ENCODE data around the gene FBXW2.
"Not testable (repeated sequence)": the region's sequence is repeated elsewhere in the genome, so short reads cannot be mapped to it uniquely, and the experiment has no call there.

Gene FBXW2, protein sequence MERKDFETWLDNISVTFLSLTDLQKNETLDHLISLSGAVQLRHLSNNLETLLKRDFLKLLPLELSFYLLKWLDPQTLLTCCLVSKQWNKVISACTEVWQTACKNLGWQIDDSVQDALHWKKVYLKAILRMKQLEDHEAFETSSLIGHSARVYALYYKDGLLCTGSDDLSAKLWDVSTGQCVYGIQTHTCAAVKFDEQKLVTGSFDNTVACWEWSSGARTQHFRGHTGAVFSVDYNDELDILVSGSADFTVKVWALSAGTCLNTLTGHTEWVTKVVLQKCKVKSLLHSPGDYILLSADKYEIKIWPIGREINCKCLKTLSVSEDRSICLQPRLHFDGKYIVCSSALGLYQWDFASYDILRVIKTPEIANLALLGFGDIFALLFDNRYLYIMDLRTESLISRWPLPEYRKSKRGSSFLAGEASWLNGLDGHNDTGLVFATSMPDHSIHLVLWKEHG

DNA sequence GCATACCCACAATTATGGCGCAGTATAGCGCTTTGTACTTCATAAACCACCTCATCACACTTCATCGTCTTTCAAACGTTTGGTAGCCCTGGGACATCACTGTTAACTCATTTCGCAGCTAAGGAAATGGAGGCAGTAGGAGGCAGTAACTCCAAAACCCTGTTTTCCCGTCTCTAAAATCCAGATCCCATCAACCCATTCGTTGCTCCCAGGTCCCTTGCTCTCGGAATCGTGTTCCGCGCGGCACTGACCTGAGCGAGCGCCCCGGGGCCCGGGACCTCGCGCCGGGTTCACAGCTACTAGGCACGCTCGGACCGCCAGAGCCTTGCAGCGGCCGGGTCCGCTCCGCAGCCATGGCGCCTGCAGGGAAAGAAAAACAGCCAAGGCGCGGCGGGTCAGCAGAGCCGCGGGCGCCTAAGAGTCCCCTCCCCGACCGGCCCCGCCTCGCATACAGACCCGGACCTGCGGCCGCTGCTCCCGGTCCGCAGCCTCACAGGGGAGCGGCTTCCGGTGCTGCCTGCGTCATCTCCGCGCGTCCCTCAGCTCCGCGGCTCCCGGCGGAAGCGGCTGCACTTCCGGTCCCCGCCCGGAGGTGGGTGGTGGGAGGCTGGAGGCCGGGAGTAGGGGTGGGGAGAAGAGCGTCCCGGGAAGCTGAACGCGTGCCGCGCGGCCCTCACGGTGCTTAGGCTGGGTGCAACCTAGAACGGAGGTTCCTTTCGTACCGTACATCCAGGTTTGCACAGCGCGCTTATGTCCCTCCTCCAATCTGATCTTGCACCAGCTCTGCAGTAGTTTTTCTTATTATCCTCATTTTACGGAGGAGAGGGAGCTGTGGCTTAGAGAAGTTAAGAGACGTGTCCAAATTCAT lies at the start of gene FBXW2:
FBXW2 (minus strand) TSS at position 519 of the 868 bp plus-strand sequence. CDS start 5,158 bp downstream, outside the sequence.
- DNase-seq, result peak; percentile 87

DNA sequence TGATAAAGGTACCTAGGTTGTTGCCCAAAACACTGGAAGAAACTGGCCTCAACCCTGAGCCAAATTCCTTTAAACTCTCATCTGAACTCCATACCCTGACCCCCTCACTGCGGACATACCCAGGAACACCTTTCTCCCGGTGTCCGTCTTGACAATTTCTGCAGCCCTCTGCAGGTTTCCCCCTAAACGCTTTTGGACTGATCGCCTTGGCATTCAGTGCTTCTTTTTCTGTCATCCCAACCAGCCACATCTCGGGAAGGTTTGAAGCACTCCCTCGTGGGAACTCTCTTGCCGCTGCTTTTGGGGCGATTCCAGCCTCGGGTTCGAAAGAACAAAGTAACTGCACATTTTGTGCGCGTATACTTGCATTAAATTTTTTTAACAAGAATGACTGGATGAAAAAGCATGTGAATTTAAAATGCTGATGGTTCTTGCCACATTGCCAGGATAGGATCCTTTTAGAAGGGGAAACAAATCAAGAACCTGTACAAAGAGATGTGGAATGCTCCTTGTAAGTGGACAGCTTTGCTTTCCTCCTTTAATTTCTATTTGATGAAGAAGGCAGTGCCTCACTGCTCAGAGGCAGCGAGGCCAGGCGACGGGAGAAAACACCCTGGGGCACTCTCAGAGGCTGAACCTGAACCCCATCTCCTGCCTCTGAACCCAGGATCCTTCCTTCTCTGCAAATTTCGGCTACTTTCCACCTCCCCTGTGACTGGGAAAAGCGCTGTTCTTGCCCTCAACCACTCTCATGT lies 48.9 kb upstream of the FBXW2 start:
- DNase-seq, result no peak

DNA sequence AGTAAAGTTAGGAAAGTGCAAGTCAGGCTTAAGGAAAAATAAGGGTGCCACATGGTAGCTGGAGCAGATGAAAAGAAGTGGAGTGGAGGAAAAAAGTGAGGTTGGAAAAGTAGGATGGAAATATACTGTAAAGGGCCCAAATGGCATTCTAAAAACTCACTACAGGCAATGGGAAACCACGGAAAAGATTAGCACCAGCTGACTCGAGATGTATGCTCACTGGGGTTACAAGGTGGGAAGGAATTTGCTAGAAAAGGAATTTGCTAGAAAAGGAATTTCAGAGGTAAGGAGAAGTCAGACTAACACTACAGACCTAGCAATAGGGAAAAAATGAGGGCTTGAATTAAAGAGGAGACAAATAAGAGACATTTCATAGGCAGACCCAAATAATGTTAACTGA lies 45.9 kb upstream of the FBXW2 start:
- no peak for DNase-seq

DNA sequence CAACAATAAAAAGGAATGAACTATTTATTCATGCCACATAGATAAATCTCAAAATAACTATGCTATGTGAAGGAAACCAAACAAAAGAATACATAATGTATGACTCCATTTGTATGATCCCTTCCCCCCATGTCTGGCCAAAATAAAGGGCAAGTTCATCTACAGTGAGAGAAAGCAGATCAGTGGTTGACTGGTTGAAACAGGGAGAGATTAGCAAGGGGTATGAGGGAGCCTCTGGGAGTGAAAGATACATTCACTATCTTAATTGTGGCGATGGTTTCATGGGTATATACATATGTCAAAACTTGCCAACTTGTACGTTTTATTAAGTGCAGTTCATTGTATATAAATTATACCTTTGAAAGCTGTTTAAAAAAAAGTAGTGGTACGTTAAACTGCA lies 44.7 kb upstream of the FBXW2 start:
- DNase-seq, result no peak

DNA sequence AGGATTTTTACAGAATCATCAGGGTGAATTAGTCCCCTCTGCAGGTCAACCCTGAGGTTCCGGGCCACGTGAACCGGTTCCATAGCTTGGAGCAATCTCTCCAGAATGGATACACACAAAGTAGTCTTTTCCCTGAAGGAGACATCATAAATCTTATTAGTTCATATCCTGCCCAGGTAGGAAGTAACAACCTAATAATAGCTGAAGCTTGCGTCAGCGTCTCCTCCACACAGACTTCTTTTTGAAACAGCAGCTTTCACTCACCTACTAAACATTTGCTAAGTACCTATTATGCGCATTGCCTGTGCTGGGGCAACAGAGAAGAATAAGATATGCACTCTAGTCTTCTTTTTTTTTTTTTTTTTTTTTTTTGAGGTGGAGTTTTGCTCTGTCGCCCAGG lies 40.1 kb upstream of the FBXW2 start:
- DNase-seq, result no peak

DNA sequence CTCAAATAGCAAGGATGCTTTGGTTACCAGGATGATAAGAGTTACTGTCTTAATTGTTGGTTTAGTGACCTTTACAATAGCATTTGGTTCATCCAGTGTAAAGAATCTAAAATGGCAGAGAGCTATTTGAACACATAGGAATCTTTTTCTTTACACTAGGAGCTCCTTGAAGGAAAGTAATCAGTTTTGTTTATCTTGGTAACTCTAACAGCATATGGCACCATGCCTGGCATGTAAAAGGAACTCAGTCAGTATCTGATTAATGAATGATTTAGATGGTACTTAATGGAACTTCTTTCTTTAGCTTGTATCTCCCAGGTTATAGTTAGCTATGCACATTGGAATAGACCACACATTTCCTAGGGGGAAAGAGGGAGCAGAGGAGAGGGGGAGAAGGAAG lies 39.6 kb upstream of the FBXW2 start:
- no peak for DNase-seq

DNA sequence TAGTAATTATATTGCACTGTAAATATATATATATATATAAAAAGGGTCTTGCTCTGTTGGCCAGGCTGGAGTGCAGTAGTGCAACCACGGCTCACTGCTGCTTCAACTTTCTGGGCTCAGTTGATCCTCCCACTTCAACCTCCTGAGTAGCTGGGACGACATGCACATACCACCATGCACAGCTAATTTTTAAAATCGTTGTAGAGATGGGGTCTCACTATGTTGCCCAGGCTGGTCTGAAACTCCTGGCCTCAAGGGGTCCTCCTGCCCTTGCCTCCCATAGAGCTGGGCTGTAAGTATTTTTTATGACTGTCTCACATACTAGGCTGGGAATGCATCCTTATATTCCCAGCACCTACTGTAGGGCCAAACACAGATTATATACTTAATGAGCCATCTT lies 37.6 kb upstream of the FBXW2 start:
- DNase-seq, result no peak

DNA sequence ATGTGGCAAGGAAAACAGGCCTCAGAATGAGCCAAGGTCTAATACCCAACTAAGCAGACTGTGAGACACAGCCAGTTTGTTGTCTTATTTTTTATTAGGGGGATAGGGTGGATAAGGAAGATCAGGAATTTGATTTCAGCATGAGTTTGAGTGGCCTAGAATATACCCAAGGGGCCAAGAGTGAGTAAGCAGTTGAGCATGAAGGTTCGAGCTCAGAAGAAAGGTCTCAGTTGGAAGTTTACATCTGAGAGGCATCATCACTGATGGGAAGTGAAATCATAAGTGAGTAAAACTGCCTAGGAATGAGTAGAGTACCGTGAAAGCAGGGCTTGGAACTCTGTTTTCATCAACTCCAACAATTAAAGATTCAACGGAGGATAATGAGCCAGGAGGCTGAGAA lies 36.9 kb upstream of the FBXW2 start:
- DNase-seq, result no peak

DNA sequence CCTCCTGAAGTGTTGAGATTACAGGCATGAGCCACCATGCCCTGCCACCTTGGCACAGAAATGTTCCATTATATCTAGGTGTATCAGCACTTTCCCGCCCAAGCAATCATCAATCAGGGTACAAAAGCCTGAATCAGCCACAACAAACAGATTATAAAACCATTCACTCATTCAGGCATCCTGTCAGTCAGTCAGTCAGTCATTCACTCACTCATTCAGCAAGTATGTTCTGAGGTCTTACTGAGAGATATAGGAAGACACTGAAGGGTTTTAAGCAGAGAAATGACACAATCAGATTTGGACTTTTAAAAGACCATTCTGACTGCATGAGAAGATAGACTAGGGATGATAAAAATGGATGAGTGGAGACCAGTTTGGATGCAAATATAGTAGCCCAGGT lies 36.4 kb upstream of the FBXW2 start:
- no peak for DNase-seq

DNA sequence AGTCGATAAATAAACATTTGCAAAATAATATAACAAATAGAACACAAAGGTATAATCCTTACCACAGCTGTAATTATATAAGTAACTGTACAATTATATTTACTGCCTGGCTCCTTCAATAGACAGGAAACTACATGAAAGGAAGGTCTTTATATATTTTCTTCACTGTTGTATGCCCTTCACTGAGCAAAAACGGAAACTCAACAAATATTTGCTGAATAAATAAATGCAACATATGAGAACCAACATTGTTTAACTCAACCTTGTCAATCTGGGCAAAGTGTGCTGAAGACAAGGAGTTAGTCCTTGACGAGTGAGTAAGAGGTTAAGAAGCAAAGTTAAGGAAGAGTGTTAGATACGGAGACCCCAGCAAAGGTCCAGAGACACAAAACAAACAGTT lies 26.9 kb upstream of the FBXW2 start:
- DNase-seq, result no peak

DNA sequence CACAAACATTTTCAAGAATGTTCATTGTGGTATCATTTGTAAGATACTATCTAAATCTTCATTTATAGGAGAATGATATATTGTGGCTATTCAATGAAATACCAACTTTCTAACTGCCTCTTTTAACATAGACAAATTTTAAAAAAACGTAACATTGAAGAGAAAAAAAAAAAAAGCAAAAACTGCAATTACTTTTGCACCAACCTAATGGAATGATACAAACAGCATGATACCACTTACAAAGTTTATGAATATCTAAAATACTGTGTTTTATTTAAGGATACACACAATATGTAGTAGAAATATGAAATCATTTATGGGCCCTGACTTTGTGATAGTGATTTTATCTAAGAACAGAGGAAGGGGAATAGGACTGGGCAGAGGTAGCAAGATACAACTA lies 25.4 kb upstream of the FBXW2 start:
- no peak for DNase-seq

DNA sequence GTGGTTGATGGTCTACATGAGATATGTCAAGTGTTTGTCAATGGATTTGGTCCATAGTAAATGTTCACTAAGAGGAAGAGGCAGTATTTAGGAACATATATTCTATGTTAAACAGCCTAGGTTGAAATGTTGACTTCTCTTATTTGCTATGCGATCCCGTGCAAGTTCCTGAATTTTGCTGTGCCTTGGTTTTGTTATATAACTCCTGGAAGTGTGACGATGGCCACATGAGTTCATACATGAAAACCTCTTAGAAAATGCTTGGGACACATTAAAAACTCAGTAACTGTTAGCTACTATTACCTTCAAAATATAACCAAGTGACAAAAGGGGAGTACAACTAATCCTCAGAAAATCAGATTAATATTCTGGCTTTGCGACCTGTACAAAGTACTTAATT lies 21.9 kb upstream of the FBXW2 start:
- DNase-seq, result no peak

DNA sequence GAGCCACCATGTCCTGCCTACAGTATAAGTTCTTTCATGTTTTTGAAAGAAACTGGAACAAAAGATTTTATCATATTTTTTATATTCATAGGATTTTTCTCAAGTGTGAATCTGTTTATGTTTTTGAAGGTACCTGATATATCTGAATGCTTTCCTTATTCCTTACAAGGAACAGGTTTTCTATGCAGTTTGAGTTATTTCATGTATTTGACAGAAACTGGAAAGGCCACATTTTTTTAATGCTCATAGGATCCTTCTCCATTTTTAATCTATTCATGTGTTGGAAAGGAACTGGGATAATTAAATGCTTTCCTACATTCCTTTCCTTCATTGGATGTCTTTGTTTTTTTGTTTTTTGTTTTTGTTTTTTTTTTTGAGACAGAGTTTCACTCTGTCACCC lies 15.7 kb upstream of the FBXW2 start:
- DNase-seq, result no peak

DNA sequence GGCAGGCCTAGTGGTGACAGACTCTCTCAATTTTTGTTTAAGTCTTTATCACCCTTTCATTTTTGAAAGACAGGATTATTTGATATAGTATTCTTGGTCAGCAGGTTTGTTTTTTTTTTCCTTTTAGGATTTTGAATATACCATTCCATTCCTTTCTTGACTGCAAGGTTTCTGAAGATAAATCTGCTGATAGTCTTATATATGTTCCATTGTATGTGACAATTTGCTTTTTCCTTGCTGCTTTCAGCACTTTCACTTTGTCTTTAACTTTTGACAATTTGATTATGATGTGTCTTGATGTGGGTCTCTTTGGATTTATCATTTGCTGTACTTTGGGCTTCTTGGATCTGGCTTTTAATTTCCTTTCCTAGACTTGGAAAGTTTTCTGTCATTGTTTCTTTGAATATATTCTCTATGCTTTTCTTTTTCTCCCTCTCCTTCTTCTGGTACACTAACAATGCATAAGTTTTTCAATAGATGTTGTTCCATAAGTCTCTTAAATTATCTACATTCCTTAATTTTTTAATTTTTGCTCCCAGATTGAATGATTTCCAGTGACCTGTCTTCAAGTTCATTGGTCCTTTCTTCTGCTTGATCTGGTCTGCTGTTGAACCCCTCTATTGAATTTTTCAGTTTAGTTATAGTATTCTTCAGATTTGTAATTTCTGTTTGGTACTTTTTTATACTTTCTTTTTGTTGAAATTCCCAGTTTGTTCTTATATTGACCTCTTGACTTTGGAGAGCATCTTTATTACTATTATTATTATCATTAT lies 14.6 kb upstream of the FBXW2 start:
- no peak for DNase-seq

DNA sequence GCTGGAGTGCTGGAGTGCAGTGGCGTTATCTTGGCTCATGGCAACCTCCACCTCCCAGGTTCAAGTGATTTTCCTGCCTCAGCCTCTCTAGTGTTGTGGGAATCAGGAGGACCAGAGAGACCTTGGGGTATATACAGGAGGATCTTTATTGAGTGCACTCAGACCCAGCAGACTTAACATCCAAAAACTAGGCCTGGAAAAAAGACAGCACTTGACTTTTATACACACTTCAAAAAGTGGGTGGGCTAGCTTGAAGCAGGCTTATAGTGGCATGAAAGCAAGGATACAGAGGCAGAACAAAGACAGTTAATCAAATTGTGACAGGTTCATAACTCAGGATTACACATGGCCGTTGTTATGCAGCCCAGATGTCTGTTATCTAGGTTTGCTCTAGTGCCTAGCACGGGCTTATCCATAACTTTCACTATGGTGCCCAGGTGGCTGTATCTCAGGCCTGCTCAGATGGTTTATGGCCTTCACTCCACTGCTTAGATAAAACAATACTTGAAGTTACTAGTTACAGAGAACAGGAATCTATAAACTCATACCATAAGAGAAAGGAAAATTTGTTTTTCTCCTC lies 11.7 kb upstream of the FBXW2 start:
- not testable (repeated sequence) for DNase-seq

DNA sequence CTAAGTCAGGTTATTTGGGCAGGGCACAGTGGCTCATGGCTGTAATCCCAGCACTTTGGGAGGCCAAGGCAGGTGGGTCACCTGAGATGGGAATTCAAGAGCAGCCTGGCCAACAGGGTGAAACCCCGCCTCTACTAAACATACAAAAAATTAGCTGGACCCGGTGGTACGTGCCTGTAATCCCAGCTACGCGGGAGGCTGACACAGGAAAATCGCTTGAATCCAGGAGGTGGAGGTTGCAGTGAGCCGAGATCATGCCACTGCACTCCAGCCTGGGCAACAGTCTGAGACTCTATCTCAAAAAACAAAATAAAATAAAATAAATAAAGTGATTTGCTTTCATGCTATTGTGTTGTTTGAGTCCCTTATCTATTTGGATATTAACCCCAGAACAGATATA lies 8.2 kb upstream of the FBXW2 start:
- DNase-seq, result no peak

DNA sequence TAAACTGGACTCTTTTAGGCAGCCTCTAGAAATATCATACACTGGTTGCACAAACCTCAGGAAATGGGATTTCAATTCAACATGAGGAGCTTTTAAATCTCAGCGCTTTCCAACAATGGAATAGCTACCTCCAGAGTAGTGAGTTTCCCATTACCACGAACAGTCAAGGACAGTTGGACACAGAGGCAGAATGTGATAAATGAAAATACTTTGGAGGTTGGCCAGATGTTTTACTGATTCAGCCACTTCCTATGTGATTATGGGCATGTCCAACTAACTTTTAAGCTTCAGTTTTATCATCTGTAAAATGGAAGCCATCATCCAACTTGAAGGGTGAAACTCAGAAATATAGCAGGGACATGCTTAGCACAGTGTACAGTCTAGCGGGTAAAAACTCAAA lies 2.1 kb downstream of the FBXW2 start:
- no peak for DNase-seq

DNA sequence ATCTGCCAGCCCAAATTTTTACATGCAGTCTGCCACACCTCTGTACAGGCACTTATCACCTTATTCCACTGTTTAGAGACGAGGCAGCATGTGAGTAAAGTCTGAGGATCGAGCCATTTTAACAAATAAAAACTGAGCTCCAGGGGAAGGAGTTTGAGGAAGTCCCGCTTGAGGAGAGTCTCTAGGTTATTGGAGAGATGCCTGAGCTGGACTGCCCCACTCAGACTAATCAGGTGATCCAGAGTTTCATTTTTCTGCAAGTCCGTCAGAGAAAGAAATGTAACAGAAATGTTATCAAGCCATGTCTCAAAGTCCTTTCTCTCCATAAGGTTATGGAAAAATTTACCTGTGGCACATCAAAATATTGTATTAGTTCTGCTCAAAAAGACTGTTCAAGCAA lies 5.3 kb downstream of the FBXW2 start:
- DNase-seq, result no peak

DNA sequence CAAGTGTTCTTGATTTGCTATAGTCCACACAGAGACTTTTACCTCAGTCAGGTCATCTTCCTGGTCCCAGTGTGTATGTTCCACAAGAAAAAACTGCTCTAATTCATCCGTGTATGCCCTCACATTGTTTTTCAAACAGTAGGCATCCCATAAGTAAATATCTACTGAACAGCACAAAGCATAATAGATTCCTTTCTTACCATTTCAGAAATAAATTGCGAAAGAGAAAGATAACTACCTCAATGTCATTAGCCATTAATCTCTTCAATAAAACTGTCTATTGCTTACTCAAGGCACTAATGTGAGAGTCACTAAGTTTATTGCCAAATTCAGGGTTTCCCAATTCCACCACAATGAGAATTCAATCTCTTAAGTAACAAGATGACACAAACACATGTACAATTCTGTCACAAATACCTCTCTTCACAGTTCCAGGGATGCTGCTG lies 9.6 kb downstream of the FBXW2 start:
- DNase-seq, result no peak

DNA sequence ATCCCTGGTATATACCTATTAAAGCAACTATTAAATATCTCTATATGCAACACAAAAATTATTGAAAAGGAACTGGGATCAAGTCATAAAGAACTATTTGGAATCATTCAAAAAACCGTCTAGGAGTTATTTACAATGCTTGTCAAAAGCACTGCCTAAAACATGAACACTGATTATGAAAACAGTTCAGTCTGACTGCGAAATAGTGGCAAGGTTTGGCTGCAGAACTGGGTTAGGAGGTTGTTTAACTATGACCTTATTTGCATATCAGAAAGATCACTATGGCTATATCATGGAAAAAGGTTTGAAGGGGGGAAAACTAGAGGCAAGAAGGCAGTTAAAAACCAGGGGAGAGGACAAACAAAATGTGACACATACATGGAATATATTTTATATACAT lies 12.0 kb downstream of the FBXW2 start:
- no peak for DNase-seq

DNA sequence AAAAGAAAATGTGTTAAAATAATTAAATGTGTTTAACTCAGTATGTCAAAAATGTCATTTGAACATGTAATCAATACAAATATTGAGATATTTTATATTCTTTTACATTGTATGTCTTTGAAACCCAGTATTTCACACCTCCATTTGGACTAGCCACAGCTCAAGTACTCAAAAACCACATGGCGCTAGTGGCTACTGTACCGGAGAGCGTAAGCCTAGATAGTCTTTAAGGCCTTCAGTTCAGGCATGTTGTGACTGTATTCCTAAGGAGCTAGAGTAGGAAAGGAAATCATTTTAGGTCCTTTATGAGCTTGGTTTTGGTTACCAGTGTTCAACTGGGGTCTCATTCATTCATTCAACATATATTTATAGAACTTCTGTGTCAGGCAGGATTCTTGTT lies 12.8 kb downstream of the FBXW2 start:
- DNase-seq, result no peak

DNA sequence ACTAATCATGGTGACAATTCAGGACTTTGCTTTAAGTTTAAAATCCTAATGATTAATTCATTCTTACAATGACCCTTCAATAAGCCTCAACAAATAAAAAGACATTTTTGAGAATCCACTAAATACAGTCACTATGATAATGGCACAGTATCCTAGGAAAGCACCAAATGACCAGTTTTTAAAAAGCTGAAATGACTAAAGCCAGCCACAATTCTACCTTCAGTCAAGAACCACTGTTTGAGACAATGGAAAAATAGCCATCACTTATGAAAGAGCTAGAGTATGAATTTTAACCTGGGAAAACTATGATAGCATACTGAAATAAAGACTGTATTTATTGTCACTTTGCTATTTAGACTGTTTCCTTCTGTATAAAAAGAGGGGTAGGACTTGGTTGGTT lies 14.0 kb downstream of the FBXW2 start:
- no peak for DNase-seq
